HG03354 (cell line): ENCODE data around the gene SDHB.

Experiments used
- ATAC-seq: cut with Tn5 transposase; IDR thresholded peaks from one replicate; pipeline ENCODE4 v1.9.1; 2021; ENCODE audit warnings: mild to moderate bottlenecking; ENCODE audit not compliant: unreplicated experiment, poor library complexity, severe bottlenecking

SDHB gene

DNA sequence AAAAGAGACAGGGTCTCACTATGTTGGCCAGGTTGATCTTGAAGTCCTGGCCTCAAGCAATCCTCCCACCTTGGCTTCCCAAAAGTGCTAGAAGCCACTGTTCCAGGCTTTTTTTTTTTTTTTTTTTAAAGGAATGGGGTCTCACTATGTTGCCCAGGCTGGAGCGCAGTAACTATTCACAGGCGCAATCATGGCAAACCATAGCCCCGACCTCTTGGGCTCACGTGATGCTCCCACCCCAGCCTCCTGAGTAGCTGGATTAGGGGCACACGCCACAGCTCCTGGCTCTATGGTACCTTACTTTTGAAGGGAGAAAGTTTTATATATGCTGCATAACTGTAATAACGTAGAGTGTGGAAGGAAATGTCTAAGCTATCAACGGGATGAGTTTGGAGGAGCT is 36.4 kb downstream of the SDHB start:
- no peak for ATAC-seq

- no peak for ATAC-seq
Observed at GRCh38 chr1:17016317-17016661, 37.5 kb downstream of the SDHB start.

DNA sequence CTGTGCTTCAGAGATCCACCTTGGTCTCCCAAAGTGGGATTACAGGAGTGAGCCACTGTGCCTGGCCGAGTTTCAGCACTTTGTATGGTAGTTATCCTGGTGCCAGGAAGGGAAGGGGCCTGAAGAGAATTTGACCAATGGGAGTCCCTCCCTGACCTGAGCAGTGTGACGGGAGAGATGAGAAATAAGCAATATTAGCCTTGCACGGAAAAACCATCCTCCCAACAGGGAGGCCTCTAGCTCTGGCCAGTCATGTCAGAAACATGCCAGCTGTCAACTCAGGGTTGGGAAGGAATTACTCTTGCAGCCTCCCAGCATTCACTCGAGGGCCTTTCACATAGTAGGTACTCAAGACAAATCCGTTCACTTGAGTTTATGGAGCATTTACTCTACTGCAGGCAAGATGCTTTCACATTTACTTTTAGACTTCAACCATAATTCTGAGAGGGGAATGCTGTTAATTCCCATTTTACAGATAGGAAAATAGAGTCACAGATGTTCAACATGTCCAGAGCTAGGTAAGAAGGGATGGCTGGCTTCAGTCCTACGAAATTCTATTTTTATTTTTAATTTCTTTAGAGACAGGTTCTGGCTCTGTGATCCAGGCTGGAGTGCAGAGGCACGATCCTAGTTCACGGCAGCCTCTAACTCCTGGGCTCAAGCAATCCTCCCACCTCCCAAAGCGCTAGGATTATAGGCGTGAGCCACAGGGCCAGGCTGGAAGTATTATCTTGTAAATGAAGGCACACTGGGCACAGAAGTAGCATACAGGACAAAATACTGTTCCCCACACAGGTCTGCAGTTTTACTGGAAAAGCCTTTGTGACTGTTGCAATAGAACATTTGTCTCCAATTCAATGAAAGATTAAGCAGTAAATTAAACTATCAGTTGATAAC is 38.9 kb downstream of the SDHB start:
- no peak for ATAC-seq

- ATAC-seq: no peak
Observed at GRCh38 chr1:17013491-17014320, 40.1 kb downstream of the SDHB start.

- no peak for ATAC-seq
Observed at GRCh38 chr1:17012775-17013490, 40.9 kb downstream of the SDHB start.

DNA sequence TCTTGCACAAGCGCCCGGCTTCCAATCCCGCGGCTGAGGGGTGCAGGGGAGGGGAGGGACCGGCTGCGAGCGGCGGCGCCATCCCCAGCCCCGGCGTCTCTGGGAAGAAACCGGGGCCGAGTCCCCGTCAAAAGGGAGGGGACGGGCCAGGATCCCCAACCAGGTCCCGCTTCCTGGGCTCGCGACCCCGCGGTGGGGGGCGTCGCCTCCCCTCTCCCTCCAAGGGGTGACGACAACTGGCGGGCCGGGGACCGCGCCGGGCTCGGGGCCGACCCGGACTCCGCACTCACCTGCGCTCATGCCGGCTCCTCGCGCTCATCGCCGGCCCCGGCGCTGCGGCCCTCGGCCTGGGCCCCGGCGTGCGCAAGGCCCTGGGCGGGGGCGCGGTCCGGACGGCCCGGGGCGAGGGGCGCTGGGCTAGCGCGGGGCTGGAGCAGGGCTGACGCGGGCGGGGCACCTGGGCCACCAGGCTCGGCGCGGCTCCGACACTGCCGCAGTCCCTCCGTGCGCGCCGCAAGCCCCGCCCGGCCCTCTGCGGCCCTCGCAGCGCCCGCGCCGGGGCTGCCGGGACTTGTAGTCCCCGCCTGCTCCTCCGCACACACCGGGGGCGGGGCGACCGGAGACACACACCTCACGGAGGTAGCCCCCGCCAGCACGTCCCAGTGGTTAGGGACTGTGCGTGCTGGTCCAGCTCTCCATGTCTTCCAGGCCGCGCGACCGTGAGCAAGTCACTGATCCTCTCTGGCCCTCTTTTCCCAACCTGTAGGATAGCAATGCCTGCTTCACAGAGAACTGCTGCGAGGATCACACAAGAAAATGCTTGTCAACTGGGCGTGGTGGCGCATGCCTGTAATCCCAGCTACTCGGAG is 42.2 kb downstream of the SDHB start, which contains the start of gene ATP13A2:
ATP13A2 (minus strand) TSS at position 490 of the 869 bp plus-strand sequence; CDS start at position 300, 190 bp downstream.
- ATAC-seq: peak; percentile 92

GRCh38 chr1:17011092-17011438 is 42.8 kb downstream of the SDHB start:
- ATAC-seq: no peak

DNA sequence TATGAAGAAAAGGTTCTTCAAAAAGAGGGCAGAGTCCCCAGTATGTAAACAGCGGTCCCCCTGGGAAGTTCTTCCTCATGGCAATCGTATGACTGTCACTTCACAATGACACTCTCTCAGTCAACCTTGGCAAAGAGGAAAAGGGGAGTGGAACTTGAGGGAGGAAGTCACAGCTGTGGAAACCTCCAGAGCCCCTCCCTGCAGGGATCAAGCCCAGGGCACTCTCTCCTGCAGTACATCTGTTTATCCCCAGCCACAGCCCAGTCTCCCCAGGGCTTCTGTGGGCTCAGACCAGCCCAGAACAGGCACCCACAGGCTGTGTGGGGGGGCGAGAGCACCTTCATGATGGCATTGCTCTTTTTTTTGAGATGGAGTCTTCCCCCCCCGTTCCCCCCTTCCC is 44.1 kb downstream of the SDHB start:
- ATAC-seq: no peak

- ATAC-seq: no peak
Observed at GRCh38 chr1:17008208-17008855, 45.5 kb downstream of the SDHB start.

DNA sequence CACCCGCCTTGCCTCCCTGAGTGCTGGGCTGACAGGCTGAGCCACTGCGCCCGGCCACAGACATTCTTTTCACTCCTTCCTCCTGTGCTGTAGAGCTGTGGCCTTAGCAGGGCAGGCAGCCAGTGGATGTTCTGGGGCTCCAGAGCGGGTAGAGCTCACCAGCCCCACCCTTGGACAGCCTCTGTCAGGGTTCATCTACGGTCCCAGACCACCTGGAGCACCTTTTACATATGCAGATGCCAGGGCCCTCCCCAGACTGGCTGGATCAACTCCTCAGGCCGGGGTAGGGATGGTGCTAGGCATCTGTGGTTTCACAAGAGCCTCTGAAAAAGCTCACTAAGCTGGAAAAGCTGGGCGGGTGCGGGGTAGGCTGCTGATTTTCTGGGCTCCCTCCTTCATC is 46.7 kb downstream of the SDHB start:
- no peak for ATAC-seq

DNA sequence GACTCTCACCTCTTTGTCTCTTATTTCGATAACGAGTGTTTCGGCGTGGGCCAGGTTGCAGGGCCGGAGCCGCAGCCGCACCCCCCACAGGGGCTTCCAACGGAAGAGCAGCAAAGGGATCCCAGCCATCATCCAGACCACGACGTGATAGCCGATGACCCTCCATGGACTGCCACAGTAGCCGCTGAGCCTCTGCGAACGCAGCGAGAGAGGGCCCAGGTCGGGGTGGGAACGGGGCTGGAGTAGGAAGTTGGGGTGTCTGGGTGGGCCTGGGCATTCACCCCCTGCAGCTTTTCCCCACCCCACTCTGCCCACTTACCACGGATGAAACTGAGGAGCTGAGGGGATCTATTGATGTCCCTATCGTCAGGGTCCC is 48.5 kb downstream of the SDHB start:
- ATAC-seq: no peak

DNA sequence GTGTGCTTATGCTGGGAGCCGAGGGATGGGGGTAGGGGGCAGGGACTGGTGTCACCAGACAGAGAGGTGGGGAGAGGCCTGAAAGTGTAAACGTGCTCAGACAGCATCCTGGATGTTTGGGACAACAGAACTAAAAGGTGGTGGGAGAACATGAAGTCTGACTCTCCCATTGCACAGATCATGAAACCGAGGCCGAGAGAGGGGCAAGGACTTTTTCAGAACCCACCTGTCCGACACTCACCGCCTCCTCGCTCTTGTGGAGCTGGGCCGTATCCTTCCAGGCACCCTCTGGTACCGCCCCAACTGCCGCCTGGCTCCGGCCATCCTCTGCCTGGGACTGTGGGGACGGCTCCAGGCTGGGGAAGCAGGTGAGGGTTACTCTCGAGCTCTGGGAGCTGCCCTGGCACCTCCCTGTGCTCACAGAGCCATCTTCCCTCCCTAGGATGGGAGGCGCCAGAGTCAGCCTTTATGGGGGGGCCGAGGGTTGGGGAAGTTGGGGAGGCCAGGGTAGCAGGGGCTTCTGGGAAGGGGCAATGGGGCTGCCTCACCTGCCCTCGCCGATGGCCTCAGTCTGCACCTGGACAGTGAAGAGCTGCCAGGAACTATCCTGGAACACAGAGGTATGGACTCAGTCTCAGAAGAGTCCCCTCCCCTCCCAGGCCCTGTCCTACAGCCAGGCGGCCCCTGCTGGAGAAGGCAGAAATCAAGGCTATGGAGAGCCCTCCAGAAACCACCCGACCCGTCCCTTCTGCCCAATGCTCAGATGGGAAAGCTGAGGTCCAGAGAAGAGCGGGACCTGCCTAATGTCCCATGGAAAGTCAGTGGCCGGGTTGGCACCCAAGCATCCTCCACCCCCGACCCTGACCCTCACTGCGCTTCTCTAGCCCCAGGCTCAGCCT is 49.1 kb downstream of the SDHB start:
- ATAC-seq: no peak

DNA sequence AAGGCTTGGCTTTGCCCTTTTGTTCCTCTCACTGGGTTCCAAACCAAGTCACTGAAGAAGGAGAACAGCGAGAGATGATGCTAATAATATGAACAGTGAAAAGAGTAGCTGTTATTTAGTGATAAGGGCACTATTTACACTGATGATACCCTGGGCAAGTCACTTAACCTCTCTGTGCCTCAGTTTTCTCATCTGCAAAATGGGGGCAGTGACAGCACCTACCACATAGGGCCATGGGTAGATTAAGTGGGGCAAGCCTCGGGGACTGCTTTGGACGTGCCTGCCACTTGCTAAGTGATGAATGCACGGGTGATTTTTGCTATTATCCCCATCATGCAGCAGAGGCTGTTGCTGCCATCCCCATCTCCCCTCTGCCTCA is 51.3 kb downstream of the SDHB start:
- ATAC-seq: no peak

DNA sequence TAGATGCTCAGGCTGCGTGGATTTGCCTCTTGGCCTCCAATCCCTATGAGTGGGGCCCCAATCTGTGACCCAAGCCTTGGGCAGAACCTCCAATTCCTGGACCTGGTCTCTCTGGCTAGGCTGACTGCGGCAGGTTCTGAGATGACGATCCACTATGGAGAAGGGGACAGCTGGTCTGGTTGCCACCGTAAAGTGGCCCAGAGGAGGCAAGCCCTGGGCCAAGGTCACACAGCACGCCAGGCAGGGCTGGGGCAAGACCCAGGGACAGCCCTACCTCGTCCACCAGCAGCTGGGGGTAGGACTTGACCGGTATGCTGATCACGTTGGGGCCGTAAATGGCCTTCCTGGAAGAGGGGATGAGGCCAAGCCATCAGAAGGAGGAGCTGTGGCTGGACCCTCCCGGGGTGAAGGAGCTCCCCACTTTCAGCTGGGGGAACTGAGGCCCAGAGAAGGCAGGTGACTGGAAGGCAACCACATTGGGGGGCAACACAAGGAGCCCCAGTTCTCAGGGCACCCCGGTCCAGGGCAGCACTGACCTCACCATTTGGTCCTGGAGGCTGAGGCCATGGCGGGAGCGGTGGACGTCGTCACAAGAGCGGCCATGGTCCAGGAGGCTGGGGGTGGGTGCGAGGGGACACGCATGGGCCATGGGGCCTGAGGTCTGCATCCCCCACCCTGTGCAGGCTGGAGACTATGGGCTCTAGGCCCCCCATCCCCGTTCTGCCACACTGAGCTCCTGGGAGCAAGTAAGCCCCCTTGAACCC is 51.9 kb downstream of the SDHB start:
- no peak for ATAC-seq

- no peak for ATAC-seq
Observed at GRCh38 chr1:16999863-17000262, 54.0 kb downstream of the SDHB start.

- no peak for ATAC-seq
Observed at GRCh38 chr1:16998589-16998988, 55.2 kb downstream of the SDHB start.

- ATAC-seq: no peak
Observed at GRCh38 chr1:16996845-16997244, 57.0 kb downstream of the SDHB start.
